ENCODE data around the gene SLC25A23.

DNA sequence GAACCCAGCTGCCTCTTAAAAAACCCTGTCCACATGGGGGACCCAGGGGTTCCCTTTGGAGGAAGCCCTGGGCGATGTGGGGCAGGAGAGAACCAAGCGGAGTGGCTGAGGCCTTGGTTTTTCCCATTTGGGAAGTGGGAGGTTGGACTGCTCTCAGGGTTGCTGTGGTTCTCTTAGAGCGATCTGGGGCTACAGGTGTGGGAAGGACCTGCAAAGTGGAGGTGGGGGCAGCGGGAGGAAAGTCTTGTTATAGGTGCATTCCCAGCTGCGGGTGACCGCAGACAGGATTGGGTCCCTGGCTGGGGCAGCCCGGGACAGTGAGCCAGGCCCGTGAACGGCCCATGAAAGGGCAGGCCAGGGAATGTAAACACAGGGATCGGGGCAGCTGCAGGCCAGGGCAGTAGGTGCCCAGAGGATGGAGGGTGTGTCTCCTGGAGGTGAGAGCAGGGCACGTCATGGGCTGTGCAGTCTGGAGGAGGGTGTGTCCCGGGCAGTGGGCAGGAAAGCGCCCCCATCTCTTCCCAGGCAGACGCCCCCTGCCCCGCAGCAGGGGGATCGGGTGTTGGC is 814 bp downstream of the SLC25A23 start:
- TF ChIP-seq POLR2A (IDR thresholded peaks at IDR 0.05) (no peak), CTCF (IDR thresholded peaks at IDR 0.05) (no peak)
